Measurements from ENCODE around the gene RAD51C.
"Not testable (repeated sequence)": the region's sequence is repeated elsewhere in the genome, so short reads cannot be mapped to it uniquely, and the experiment has no call there.

DNA sequence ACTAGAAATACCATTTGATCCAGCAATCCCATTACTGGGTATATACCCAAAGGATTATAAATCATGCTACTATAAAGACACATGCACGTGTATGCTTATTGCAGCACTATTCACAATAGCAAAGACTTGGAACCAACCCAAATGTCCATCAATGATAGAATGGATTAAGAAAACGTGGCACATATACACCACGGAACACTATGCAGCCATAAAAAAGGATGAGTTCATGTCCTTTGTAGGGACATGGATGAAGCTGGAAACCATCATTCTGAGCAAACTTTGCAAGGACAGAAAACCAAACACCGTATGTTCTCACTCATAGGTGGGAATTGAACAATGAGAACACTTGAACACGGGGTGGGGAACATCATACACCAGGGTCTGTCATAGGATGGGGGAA, 14.1 kb upstream of the RAD51C start:
- TF ChIP-seq, protein P1, sequence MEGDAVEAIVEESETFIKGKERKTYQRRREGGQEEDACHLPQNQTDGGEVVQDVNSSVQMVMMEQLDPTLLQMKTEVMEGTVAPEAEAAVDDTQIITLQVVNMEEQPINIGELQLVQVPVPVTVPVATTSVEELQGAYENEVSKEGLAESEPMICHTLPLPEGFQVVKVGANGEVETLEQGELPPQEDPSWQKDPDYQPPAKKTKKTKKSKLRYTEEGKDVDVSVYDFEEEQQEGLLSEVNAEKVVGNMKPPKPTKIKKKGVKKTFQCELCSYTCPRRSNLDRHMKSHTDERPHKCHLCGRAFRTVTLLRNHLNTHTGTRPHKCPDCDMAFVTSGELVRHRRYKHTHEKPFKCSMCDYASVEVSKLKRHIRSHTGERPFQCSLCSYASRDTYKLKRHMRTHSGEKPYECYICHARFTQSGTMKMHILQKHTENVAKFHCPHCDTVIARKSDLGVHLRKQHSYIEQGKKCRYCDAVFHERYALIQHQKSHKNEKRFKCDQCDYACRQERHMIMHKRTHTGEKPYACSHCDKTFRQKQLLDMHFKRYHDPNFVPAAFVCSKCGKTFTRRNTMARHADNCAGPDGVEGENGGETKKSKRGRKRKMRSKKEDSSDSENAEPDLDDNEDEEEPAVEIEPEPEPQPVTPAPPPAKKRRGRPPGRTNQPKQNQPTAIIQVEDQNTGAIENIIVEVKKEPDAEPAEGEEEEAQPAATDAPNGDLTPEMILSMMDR (conservative IDR thresholded peaks at IDR 0.05; ENCODE audit: low read length) = not testable (repeated sequence)
- not testable (repeated sequence) for TF ChIP-seq EZH2phosphoT487 (IDR thresholded peaks at IDR 0.05; ENCODE audit: borderline replicate concordance, low read depth, low read length)

All from OCI-LY7 (cell line).